GM21786 (cell line): ENCODE data around the gene RHBDD1.

Experiments
- ATAC-seq: cut with Tn5 transposase; IDR thresholded peaks from one replicate; pipeline ENCODE4 v1.9.1; 2021; ENCODE audit not compliant: unreplicated experiment

RHBDD1 gene

GRCh38 chr2:226883296-226883795 is 47.5 kb downstream of the RHBDD1 start:
- ATAC-seq = no peak

- ATAC-seq = no peak
These were observed 48.3 kb downstream of the RHBDD1 start for GRCh38 chr2:226884166-226884565.

- no peak for ATAC-seq
These were observed 50.0 kb downstream of the RHBDD1 start for GRCh38 chr2:226885769-226886435.

GRCh38 chr2:226887940-226888339 is 52.1 kb downstream of the RHBDD1 start:
- no peak for ATAC-seq

- no peak for ATAC-seq
These were observed 52.6 kb downstream of the RHBDD1 start for GRCh38 chr2:226888378-226888965.

GRCh38 chr2:226888971-226889370 is 53.1 kb downstream of the RHBDD1 start:
- no peak for ATAC-seq

- no peak for ATAC-seq
These were observed 54.4 kb downstream of the RHBDD1 start for GRCh38 chr2:226890286-226890685.

- ATAC-seq = no peak
These were observed 56.1 kb downstream of the RHBDD1 start for GRCh38 chr2:226891780-226892590.

GRCh38 chr2:226892729-226893128 is 56.9 kb downstream of the RHBDD1 start:
- no peak for ATAC-seq

GRCh38 chr2:226893216-226893615 is 57.4 kb downstream of the RHBDD1 start:
- no peak for ATAC-seq

- no peak for ATAC-seq
These were observed 58.9 kb downstream of the RHBDD1 start for GRCh38 chr2:226894752-226895151.

- no peak for ATAC-seq
These were observed 59.7 kb downstream of the RHBDD1 start for GRCh38 chr2:226895579-226895978.

GRCh38 chr2:226898121-226898520 is 62.3 kb downstream of the RHBDD1 start:
- no peak for ATAC-seq

GRCh38 chr2:226898897-226899296 is 63.0 kb downstream of the RHBDD1 start:
- ATAC-seq = no peak

- no peak for ATAC-seq
These were observed 66.5 kb downstream of the RHBDD1 start for GRCh38 chr2:226902041-226902966.

- ATAC-seq = no peak
These were observed 67.3 kb downstream of the RHBDD1 start for GRCh38 chr2:226903179-226903578.

- peak; percentile 34 for ATAC-seq
These were observed 68.7 kb downstream of the RHBDD1 start for GRCh38 chr2:226904592-226904991.

- ATAC-seq = peak; percentile 22
These were observed 69.9 kb downstream of the RHBDD1 start for GRCh38 chr2:226905718-226906117.

- peak; percentile 79 for ATAC-seq
These were observed 70.4 kb downstream of the RHBDD1 start for GRCh38 chr2:226906163-226906693.

GRCh38 chr2:226909126-226909525 is 73.3 kb downstream of the RHBDD1 start:
- ATAC-seq = no peak
